OCI-LY3 (cell line): ENCODE data around the gene ZBTB38.
A peak's percentile ranks its signal among the peaks of the same experiment; 100 is the strongest.

Source experiments
- H2AFZ ChIP-seq: fragments of 200-600, 300-600 bp; shearing (Covaris generic); 2 replicates; pipeline ENCODE4 v1.6.0; 2014; ENCODE audit warnings: antibody characterized with exemption, low read depth, low read length
- H3K27ac ChIP-seq: fragments of 200-600, 300-600 bp; sonication (generic); 2 replicates; pipeline ENCODE4 v1.5.1; 2014; ENCODE audit warnings: mild to moderate bottlenecking, low read length, moderate library complexity, mixed read lengths
- H3K27me3 ChIP-seq: fragments of 200-600, 300-600 bp; sonication (generic); 2 replicates; pipeline ENCODE4 v1.6.1; 2014; ENCODE audit warnings: low read depth, low read length, mixed read lengths
- H3K36me3 ChIP-seq: fragments of 200-600, 300-600 bp; sonication (generic); replicated peaks from 2 replicates; pipeline ENCODE3; 2014; ENCODE audit warnings: low read depth, low read length, mixed read lengths
- H3K4me1 ChIP-seq: fragments of 300-600, 200-600 bp; sonication (generic); 2 replicates; pipeline ENCODE4 v1.6.1; 2014; ENCODE audit warnings: low read length, mixed read lengths
- H3K4me2 ChIP-seq: fragments of 200-600, 300-600 bp; sonication (generic); 2 replicates; pipeline ENCODE4 v1.6.1; 2014; ENCODE audit warnings: low read length, mixed read lengths
- H3K4me3 ChIP-seq: fragments of 300-600, 200-600 bp; sonication (generic); 2 replicates; pipeline ENCODE4 v1.5.1; 2014; ENCODE audit warnings: antibody characterized with exemption, mild to moderate bottlenecking, low read length, moderate library complexity
- H3K79me2 ChIP-seq: fragments of 300-600, 200-600 bp; shearing (Covaris generic); 2 replicates; pipeline ENCODE4 v1.6.1; 2014; ENCODE audit warnings: mild to moderate bottlenecking, low read length, mixed read lengths
- H3K9ac ChIP-seq: fragments of 300-600, 200-600 bp; shearing (Covaris generic); 2 replicates; pipeline ENCODE4 v1.6.0; 2014; ENCODE audit warnings: mild to moderate bottlenecking, low read length, moderate library complexity
- H3K9me3 ChIP-seq: fragments of 200-600, 300-600 bp; shearing (Covaris generic); 2 replicates; pipeline ENCODE4 v1.6.1; 2014; ENCODE audit warnings: low read length, mixed read lengths; ENCODE audit not compliant: insufficient read depth
- H4K20me1 ChIP-seq: fragments of 200-600, 300-600 bp; sonication (generic); 2 replicates; pipeline ENCODE4 v1.6.1; 2016; ENCODE audit warnings: low read length, mixed read lengths; ENCODE audit not compliant: insufficient read depth
- CTCF ChIP-seq: fragments of 200-600, 300-600 bp; sonication (generic); IDR thresholded peaks from 2 replicates; pipeline ENCODE4 v1.5.1; 2014; ENCODE audit warnings: antibody characterized with exemption, low read length, low read depth
- EZH2phosphoT487 ChIP-seq: fragments of 200-600 bp; shearing (Covaris generic); IDR thresholded peaks from 2 replicates; pipeline ENCODE4 v1.6.1; 2018; ENCODE audit warnings: antibody characterized with exemption, mixed run types, low read depth

The ZBTB38 gene

GRCh38 chr3:141368925-141369794 lies 856 bp downstream of the ZBTB38 start:
- no peaks in the 10 kb centered on the region for H3K9me3 ChIP-seq
- H3K4me2 ChIP-seq: no peak overlapping the region; the same call in 1 of the 2 replicates
- H3K79me2 ChIP-seq: no peaks in the 10 kb centered on the region
- no peak overlapping the region for H3K9ac ChIP-seq
- peaks cover 11% of the 10 kb centered on the region for H3K4me1 ChIP-seq
- no peaks in the 10 kb centered on the region for H3K36me3 ChIP-seq
- no peak overlapping the region for H3K27ac ChIP-seq
- no peak for TF ChIP-seq EZH2phosphoT487
- no peak for TF ChIP-seq CTCF
- no peaks in the 10 kb centered on the region for H4K20me1 ChIP-seq
- H3K4me3 ChIP-seq: no peak overlapping the region
- peak overlapping the region; percentile 77; the same call in 1 of the 2 replicates for H2AFZ ChIP-seq
- no peaks in the 10 kb centered on the region for H3K27me3 ChIP-seq

GRCh38 chr3:141370065-141370533 lies 1.8 kb downstream of the ZBTB38 start:
- no peak overlapping the region for H3K9ac ChIP-seq
- H3K27ac ChIP-seq: no peak overlapping the region
- no peaks in the 10 kb centered on the region for H4K20me1 ChIP-seq
- H3K4me1 ChIP-seq: peaks cover 11% of the 10 kb centered on the region
- H2AFZ ChIP-seq: peak overlapping the region; percentile 77
- H3K9me3 ChIP-seq: no peaks in the 10 kb centered on the region
- peak overlapping the region; percentile 26; the same call in 1 of the 2 replicates for H3K4me3 ChIP-seq
- TF ChIP-seq CTCF: peak; percentile 50
- no peak for TF ChIP-seq EZH2phosphoT487
- no peaks in the 10 kb centered on the region for H3K79me2 ChIP-seq
- no peaks in the 10 kb centered on the region for H3K27me3 ChIP-seq
- no peaks in the 10 kb centered on the region for H3K36me3 ChIP-seq
- peak overlapping the region; percentile 50 for H3K4me2 ChIP-seq

- Histone ChIP-seq H3K4me2 (no peak overlapping the region), H3K79me2 (no peaks in the 10 kb centered on the region), H3K9ac (no peak overlapping the region), H3K4me3 (no peak overlapping the region), H3K36me3 (no peaks in the 10 kb centered on the region), H3K27ac (no peak overlapping the region), H2AFZ (0 out of 2 replicates have a peak overlapping the region, but pooled peaks have one; percentile 52), H3K4me1 (peaks cover 11% of the 10 kb centered on the region), H3K9me3 (no peaks in the 10 kb centered on the region), H3K27me3 (no peaks in the 10 kb centered on the region), H4K20me1 (no peaks in the 10 kb centered on the region)
- TF ChIP-seq EZH2phosphoT487 (no peak), CTCF (no peak)
Measured at GRCh38 chr3:141371882-141372281, 3.6 kb downstream of the ZBTB38 start.

- H3K36me3 ChIP-seq: no peaks in the 10 kb centered on the region
- no peak overlapping the region for H3K27ac ChIP-seq
- no peak overlapping the region for H3K4me2 ChIP-seq
- no peaks in the 10 kb centered on the region for H3K79me2 ChIP-seq
- no peaks in the 10 kb centered on the region for H3K9me3 ChIP-seq
- H3K4me3 ChIP-seq: no peak overlapping the region
- H4K20me1 ChIP-seq: no peaks in the 10 kb centered on the region
- no peaks in the 10 kb centered on the region for H3K27me3 ChIP-seq
- peaks cover 11% of the 10 kb centered on the region for H3K4me1 ChIP-seq
- no peak for TF ChIP-seq CTCF
- no peak for TF ChIP-seq EZH2phosphoT487
- H2AFZ ChIP-seq: no peak overlapping the region
- no peak overlapping the region for H3K9ac ChIP-seq
Measured at GRCh38 chr3:141372656-141373055, 4.4 kb downstream of the ZBTB38 start.
